MCF 10A (cell line): ENCODE results near the gene IRF2. TPM values are rescaled to one million over a fixed set of nuclear protein-coding genes. Genes with fewer than 3 reads are reported as not detected.
A peak's percentile ranks its signal among the peaks of the same experiment; 100 is the strongest.
"Not testable (repeated sequence)": the region's sequence is repeated elsewhere in the genome, so short reads cannot be mapped to it uniquely, and the experiment has no call there.

ENCODE experiments used
- BruUV-seq: library from RNA; stranded (reverse); fragments of 400-500 nt; replicated peaks from 2 replicates; lab custom pipeline; 2021; lab: Mats Ljungman, UMichigan
- CTCF ChIA-PET: fragments of 300-600 bp; sonication (Branson Sonifier 250); formaldehyde crosslinking; extraction: SDS; loops from one replicate; lab custom pipeline; 2021; ENCODE audit warnings: antibody characterized with exemption, inconsistent platforms; lab: Yijun Ruan, JAX
- POLR2A ChIA-PET: fragments of 300-600, 350-650 bp; sonication (Branson Sonifier 250); formaldehyde crosslinking; extraction: SDS; loops from one replicate; lab custom pipeline; 2020; ENCODE audit warnings: antibody characterized with exemption, inconsistent platforms; lab: Yijun Ruan, JAX
- DNase-seq: peaks from one replicate; pipeline ENCODE4 v3.0.0-alpha.2; 2018; ENCODE audit not compliant: unreplicated experiment
- H3K27ac Mint-ChIP-seq: one replicate; pipeline ENCODE4 v1.8.0; 2022; ENCODE audit warnings: mild to moderate bottlenecking, low read depth, mixed read lengths; ENCODE audit not compliant: unreplicated experiment
- H3K27me3 Mint-ChIP-seq: one replicate; pipeline ENCODE4 v1.8.0; 2022; ENCODE audit warnings: mixed read lengths; ENCODE audit not compliant: insufficient read depth, unreplicated experiment
- H3K36me3 Mint-ChIP-seq: one replicate; pipeline ENCODE4 v1.8.0; 2022; ENCODE audit warnings: mild to moderate bottlenecking, moderate library complexity, mixed read lengths; ENCODE audit not compliant: insufficient read depth, unreplicated experiment
- H3K4me1 Mint-ChIP-seq: one replicate; pipeline ENCODE4 v1.8.0; 2022; ENCODE audit warnings: mixed read lengths; ENCODE audit not compliant: insufficient read depth, unreplicated experiment
- H3K4me3 Mint-ChIP-seq: one replicate; pipeline ENCODE4 v1.8.0; 2022; ENCODE audit warnings: mild to moderate bottlenecking, moderate library complexity, mixed read lengths; ENCODE audit not compliant: unreplicated experiment
- H3K9me3 Mint-ChIP-seq: one replicate; pipeline ENCODE4 v1.8.0; 2022; ENCODE audit warnings: mixed read lengths; ENCODE audit not compliant: unreplicated experiment
- CTCF ChIP-seq: fragments of 200-600 bp; IDR thresholded peaks from one replicate; pipeline ENCODE4 v1.8.0; 2022; ENCODE audit warnings: antibody characterized with exemption, mild to moderate bottlenecking; ENCODE audit not compliant: unreplicated experiment
- intact Hi-C: fragments of 100-400 bp; cut with micrococcal nuclease; formaldehyde crosslinking; loops from 2 replicates; pipeline ENCODE4 v1.14.1; 2022
- total RNA-seq: library from RNA; stranded (reverse); gene quantifications from 2 replicates; pipeline ENCODE4 v1.2.3, GENCODE V29; 2022

The IRF2 gene
- total RNA-seq, 1 experiment from 2014 or later = 20.8 TPM

GRCh38 chr4:184347251-184348239 lies 126.8 kb downstream of the IRF2 start:
- CTCF ChIA-PET = interaction anchor here (0.6 to 1.2 kb wide), 7 partner anchors 9 to 1078 kb away, joined by 3 to 5 read pairs (median 3); no protein-coding TSS in a partner anchor
- BruUV-seq = no TSS peak
- DNase-seq = peak; percentile 81

GRCh38 chr4:184346682-184347081 lies 127.7 kb downstream of the IRF2 start:
- H3K27me3 Mint-ChIP-seq = no peaks in the 10 kb centered on the region
- H3K4me3 Mint-ChIP-seq = no peak overlapping the region
- no peak overlapping the region for H3K27ac Mint-ChIP-seq
- H3K9me3 Mint-ChIP-seq = no peaks in the 10 kb centered on the region
- CTCF ChIA-PET = interaction anchor here (0.6 to 1.1 kb wide), 4 partner anchors 34 to 1079 kb away, joined by 3 to 5 read pairs (median 3); no protein-coding TSS in a partner anchor
- H3K4me1 Mint-ChIP-seq = peaks cover 14% of the 10 kb centered on the region
- H3K36me3 Mint-ChIP-seq = no peaks in the 10 kb centered on the region
- no peak for DNase-seq
- intact Hi-C loops = no loop called here
- no TSS peak for BruUV-seq
- POLR2A ChIA-PET = interaction anchor here (0.7 to 1.9 kb wide), 6 partner anchors 9 to 190 kb away, joined by 3 to 12 read pairs (median 6); no protein-coding TSS in a partner anchor
- TF ChIP-seq CTCF = no peak

More at GRCh38 chr4:184347251-184348239, 126.8 kb downstream of the IRF2 start:
- POLR2A ChIA-PET = interaction anchor here (0.6 to 1.9 kb wide), 6 partner anchors 10 to 190 kb away, joined by 4 to 12 read pairs (median 6); no protein-coding TSS in a partner anchor
- Mint-ChIP-seq H3K27me3 (no peaks in the 10 kb centered on the region), H3K36me3 (no peaks in the 10 kb centered on the region), H3K4me3 (no peak overlapping the region), H3K4me1 (peaks cover 14% of the 10 kb centered on the region), H3K27ac (no peak overlapping the region), H3K9me3 (no peaks in the 10 kb centered on the region)
- no peak for TF ChIP-seq CTCF
- intact Hi-C loops = no loop called here

- CTCF ChIA-PET = interaction anchor here (0.7 kb wide), 1 partner anchor 34 kb away, joined by 3 read pairs; no protein-coding TSS in a partner anchor
- BruUV-seq, H3K27me3 Mint-ChIP-seq, H3K27ac Mint-ChIP-seq, H3K36me3 Mint-ChIP-seq, intact Hi-C loops, H3K4me3 Mint-ChIP-seq, H3K9me3 Mint-ChIP-seq, DNase-seq: not testable (repeated sequence)
- POLR2A ChIA-PET = interaction anchor here (0.7 to 1.9 kb wide), 3 partner anchors 9 to 49 kb away, joined by 3 to 5 read pairs (median 3); no protein-coding TSS in a partner anchor
- H3K4me1 Mint-ChIP-seq = peaks cover 14% of the 10 kb centered on the region
Measured at GRCh38 chr4:184346273-184346672, 128.1 kb downstream of the IRF2 start.

GRCh38 chr4:184345573-184345922 lies 128.8 kb downstream of the IRF2 start:
- no peak overlapping the region for H3K27ac Mint-ChIP-seq
- POLR2A ChIA-PET = interaction anchor here (0.9 kb wide), 1 partner anchor 18 kb away, joined by 3 read pairs; no protein-coding TSS in a partner anchor
- H3K4me1 Mint-ChIP-seq = peaks cover 14% of the 10 kb centered on the region
- CTCF ChIA-PET = no interaction called here
- H3K9me3 Mint-ChIP-seq = no peaks in the 10 kb centered on the region
- TF ChIP-seq CTCF = no peak
- intact Hi-C loops = no loop called here
- DNase-seq = no peak
- BruUV-seq = no TSS peak
- H3K36me3 Mint-ChIP-seq = no peaks in the 10 kb centered on the region
- H3K4me3 Mint-ChIP-seq = no peak overlapping the region
- H3K27me3 Mint-ChIP-seq = no peaks in the 10 kb centered on the region
